Coronary artery (tissue), 2 donors: ENCODE data around the gene RGS3.
A peak's percentile ranks its signal among the peaks of the same experiment; 100 is the strongest.

Source experiments
- DNase-seq: peaks from one replicate; pipeline ENCODE4 v3.0.0-alpha.2; 2017; ENCODE audit warnings: low spot score
- H3K27ac ChIP-seq, 2 donors: fragments of 200-600 bp; sonication (generic); one replicate each; pipeline ENCODE4 v1.5.1; 2016 to 2019
- H3K4me3 ChIP-seq: fragments of 200-600 bp; sonication (generic); 2 replicates; pipeline ENCODE4 v1.5.1; 2016; ENCODE audit warnings: mild to moderate bottlenecking, moderate library complexity
- CTCF ChIP-seq: fragments of 200-600 bp; sonication (generic); IDR thresholded peaks from one replicate; pipeline ENCODE4 v1.5.1; 2019; ENCODE audit warnings: antibody characterized with exemption

The RGS3 gene

GRCh38 chr9:113645227-113645977, 181.9 kb downstream of the RGS3 start:
- no peak for TF ChIP-seq CTCF
- H3K27ac ChIP-seq, result no peak overlapping the region

GRCh38 chr9:113645978-113646253, 182.4 kb downstream of the RGS3 start:
- TF ChIP-seq CTCF, result no peak
- peak; percentile 19 for DNase-seq
- Histone ChIP-seq H3K4me3 (no peak overlapping the region), H3K27ac (no peak overlapping the region)

More at GRCh38 chr9:113645227-113645977, 181.9 kb downstream of the RGS3 start:
- no peak overlapping the region for H3K4me3 ChIP-seq
- DNase-seq, result peak; percentile 38

- TF ChIP-seq CTCF, result no peak
- Histone ChIP-seq H3K27ac (no peak overlapping the region), H3K4me3 (no peak overlapping the region)
- DNase-seq, result no peak
Measured at GRCh38 chr9:113646491-113646890, 183.0 kb downstream of the RGS3 start.
